IMR-90 (cell line): ENCODE data around the gene NCOA3. TPM values are rescaled to one million over a fixed set of nuclear protein-coding genes. Genes with fewer than 3 reads are reported as not detected.

ENCODE experiments used
- ATAC-seq: fragments of 200-7000 bp; cut with Tn5 transposase; 2 replicates; pipeline ENCODE4 v1.9.1; 2020; ENCODE audit warnings: low read depth, mild to moderate bottlenecking, moderate library complexity
- BruUV-seq: library from RNA; stranded (reverse); fragments of 400-500 nt; replicated peaks from 2 replicates; lab custom pipeline; 2021; lab: Mats Ljungman, UMichigan
- CTCF ChIA-PET: fragments of 300-600 bp; formaldehyde crosslinking; extraction: SDS; loops from one replicate; lab custom pipeline; 2021; ENCODE audit warnings: antibody characterized with exemption; lab: Yijun Ruan, JAX
- POLR2A ChIA-PET: fragments of 300-600 bp; sonication (Branson Sonifier 250); formaldehyde crosslinking; loops from one replicate; lab custom pipeline; 2022; ENCODE audit warnings: antibody characterized with exemption; ENCODE audit not compliant: unreplicated experiment; lab: Charles Lee
- DNase-seq: peaks from one replicate; pipeline ENCODE4 v3.0.0; 2013
- H2AFZ ChIP-seq: replicated peaks from 2 replicates; pipeline ENCODE3; 2013; ENCODE audit warnings: low read length, mild to moderate bottlenecking; ENCODE audit not compliant: poor library complexity
- H2AK5ac ChIP-seq: 2 replicates; pipeline ENCODE4 v1.6.1; 2013; ENCODE audit warnings: low read depth, low read length, inconsistent platforms
- H2AK9ac ChIP-seq: replicated peaks from 2 replicates; pipeline ENCODE3; 2013; ENCODE audit warnings: mild to moderate bottlenecking, low read depth, low read length, moderate library complexity; ENCODE audit not compliant: poor library complexity
- H2BK120ac ChIP-seq: 2 replicates; pipeline ENCODE4 v1.6.1; 2013; ENCODE audit warnings: low read depth, low read length, inconsistent platforms
- H2BK15ac ChIP-seq: 3 replicates; pipeline ENCODE4 v1.6.1; 2013; ENCODE audit warnings: low read depth, low read length, inconsistent platforms
- H2BK20ac ChIP-seq: 2 replicates; pipeline ENCODE4 v1.6.1; 2013; ENCODE audit warnings: low read depth, mild to moderate bottlenecking, inconsistent platforms, low read length, moderate library complexity
- H2BK5ac ChIP-seq: 2 replicates; pipeline ENCODE4 v1.6.1; 2013; ENCODE audit warnings: mild to moderate bottlenecking, low read depth, low read length, inconsistent platforms; ENCODE audit not compliant: poor library complexity, severe bottlenecking
- H3K14ac ChIP-seq: replicated peaks from 2 replicates; pipeline ENCODE4 v1.6.1; 2013; ENCODE audit warnings: low read depth, low read length, inconsistent platforms
- H3K18ac ChIP-seq: 2 replicates; pipeline ENCODE4 v1.6.1; 2013; ENCODE audit warnings: low read depth, low read length, control low read depth
- H3K23ac ChIP-seq: 2 replicates; pipeline ENCODE4 v1.6.1; 2013; ENCODE audit warnings: low read depth, low read length, inconsistent platforms
- H3K27ac ChIP-seq: 2 replicates; pipeline ENCODE4 v1.5.1; 2013; ENCODE audit warnings: mild to moderate bottlenecking, control low read depth, low read length; ENCODE audit not compliant: insufficient read depth
- H3K27me3 ChIP-seq: 2 replicates; pipeline ENCODE4 v1.6.1; 2013; ENCODE audit warnings: low read length; ENCODE audit not compliant: control insufficient read depth, insufficient read depth
- H3K36me3 ChIP-seq: 2 replicates; pipeline ENCODE4 v1.6.1; 2013; ENCODE audit warnings: low read length, mixed read lengths; ENCODE audit not compliant: control insufficient read depth, insufficient read depth
- H3K4ac ChIP-seq: 2 replicates; pipeline ENCODE4 v1.6.1; 2013; ENCODE audit warnings: low read depth, low read length, inconsistent platforms
- H3K4me1 ChIP-seq: 2 replicates; pipeline ENCODE4 v1.6.1; 2013; ENCODE audit warnings: low read length, mixed read lengths; ENCODE audit not compliant: control insufficient read depth, insufficient read depth
- H3K4me2 ChIP-seq: 2 replicates; pipeline ENCODE4 v1.6.1; 2013; ENCODE audit warnings: low read depth, mild to moderate bottlenecking, control low read depth, low read length, moderate library complexity
- H3K4me3 ChIP-seq: 2 replicates; pipeline ENCODE4 v1.5.1; 2013; ENCODE audit warnings: low read depth, mild to moderate bottlenecking, control low read depth, low read length, moderate library complexity; ENCODE audit not compliant: insufficient read depth
- H3K56ac ChIP-seq: 2 replicates; pipeline ENCODE4 v1.6.1; 2013; ENCODE audit warnings: low read length, inconsistent platforms; ENCODE audit not compliant: insufficient read depth; ENCODE audit errors: extremely low read depth
- H3K79me1 ChIP-seq, 2 experiments: 2 replicates each; pipeline ENCODE4 v1.6.1; 2013; ENCODE audit warnings: low read length in 2 of 2, inconsistent platforms in 1 of 2, low read depth in 1 of 2
- H3K9ac ChIP-seq: 2 replicates; pipeline ENCODE4 v1.6.1; 2013; ENCODE audit warnings: low read depth, low read length, control low read depth
- H3K9me1 ChIP-seq: 2 replicates; pipeline ENCODE4 v1.6.1; 2013; ENCODE audit warnings: low read length, inconsistent platforms; ENCODE audit not compliant: insufficient read depth
- H3K9me3 ChIP-seq: 2 replicates; pipeline ENCODE4 v1.6.1; 2013; ENCODE audit warnings: low read length; ENCODE audit not compliant: control insufficient read depth, insufficient read depth
- H4K20me1 ChIP-seq: 2 replicates; pipeline ENCODE4 v1.6.1; 2013; ENCODE audit warnings: low read length, inconsistent platforms; ENCODE audit not compliant: insufficient read depth
- H4K5ac ChIP-seq: 2 replicates; pipeline ENCODE4 v1.6.1; 2013; ENCODE audit warnings: mild to moderate bottlenecking, low read depth, low read length, control low read depth
- H4K8ac ChIP-seq, 2 experiments: 2 replicates each; pipeline ENCODE4 v1.6.1; 2013; ENCODE audit warnings: low read depth in 2 of 2, low read length in 2 of 2, control low read depth in 1 of 2, inconsistent platforms in 1 of 2
- H4K91ac ChIP-seq: 2 replicates; pipeline ENCODE4 v1.6.1; 2013; ENCODE audit warnings: low read depth, low read length, inconsistent platforms; ENCODE audit not compliant: insufficient read depth
- CHD1 ChIP-seq: IDR thresholded peaks from 2 replicates; pipeline ENCODE4 v1.6.1; 2012; ENCODE audit warnings: low read depth, low read length, improper control_type of control experiment
- CTCF ChIP-seq: conservative IDR thresholded peaks from 2 replicates; pipeline ENCODE4 v1.5.1; 2012; ENCODE audit warnings: mild to moderate bottlenecking, low read depth, low read length, improper control_type of control experiment
- MAFK ChIP-seq: IDR thresholded peaks from 2 replicates; pipeline ENCODE4 v1.6.1; 2012; ENCODE audit warnings: low read depth, low read length, improper control_type of control experiment
- NFE2L2 ChIP-seq: fragments of 150-350 bp; IDR thresholded peaks from 2 replicates; pipeline ENCODE4 v1.6.1; 2016; ENCODE audit warnings: low read depth, mild to moderate bottlenecking, low read length
- POLR2A ChIP-seq: IDR thresholded peaks from 2 replicates; pipeline ENCODE4 v1.6.1; 2012; ENCODE audit warnings: mild to moderate bottlenecking, low read depth, low read length
- RAD21 ChIP-seq: IDR thresholded peaks from 2 replicates; pipeline ENCODE4 v1.6.1; 2012; ENCODE audit warnings: low read length, improper control_type of control experiment
- RCOR1 ChIP-seq: IDR thresholded peaks from 2 replicates; pipeline ENCODE4 v1.6.1; 2012; ENCODE audit warnings: mild to moderate bottlenecking, low read length, improper control_type of control experiment; ENCODE audit not compliant: insufficient replicate concordance
- RFX5 ChIP-seq: IDR thresholded peaks from 2 replicates; pipeline ENCODE4 v1.8.0; 2012; ENCODE audit warnings: low read depth, mild to moderate bottlenecking, low read length, moderate library complexity
- SMC3 ChIP-seq: fragments of 150-350 bp; IDR thresholded peaks from 2 replicates; pipeline ENCODE4 v1.6.1; 2016; ENCODE audit warnings: low read depth, mild to moderate bottlenecking, antibody characterized with exemption, low read length, moderate library complexity
- USF2 ChIP-seq: fragments of 150-350 bp; IDR thresholded peaks from 2 replicates; pipeline ENCODE4 v1.6.1; 2017; ENCODE audit warnings: mild to moderate bottlenecking, antibody characterized with exemption, low read length, low read depth
- WGBS, 2 experiments: methylation state at CpG; one replicate each; pipeline versions ENCODE4 v1.1.5 to v1.1.7; 2013; ENCODE audit warnings: missing lambda C conversion rate in 2 of 2; ENCODE audit not compliant: insufficient read length in 1 of 2; ENCODE audit errors: extremely low coverage in 2 of 2; 5-methylcytosine and 5-hydroxymethylcytosine counted together
- dilution Hi-C: fragments of 300-500 bp; cut with HindIII; formaldehyde crosslinking; loops from one replicate; pipeline ENCODE4 v1.14.3; 2018; ENCODE audit warnings: low sequenced_read_pairs; ENCODE audit not compliant: unreplicated experiment
- in situ Hi-C: fragments of 300-500 bp; cut with MboI; formaldehyde crosslinking; loops from 3 replicates; pipeline ENCODE4 v1.14.3; 2019; ENCODE audit warnings: low sequenced_read_pairs, inconsistent platforms, mixed read lengths
- intact Hi-C: fragments of 100-400 bp; cut with micrococcal nuclease; formaldehyde crosslinking; loops from 2 replicates; pipeline ENCODE4 v1.10.0; 2022
- polyA plus RNA-seq, 3 experiments: library from polyadenylated mRNA; depleted of rRNA; stranded (reverse); fragments of >200 nt; gene quantifications; 2 replicates each; pipeline ENCODE4 v1.2.3, GENCODE V29; 2012; ENCODE audit warnings: low replicate concordance in 1 of 3
- total RNA-seq: library from RNA; depleted of rRNA; stranded (reverse); fragments of >200 nt; gene quantifications from 2 replicates; pipeline ENCODE4 v1.2.3, GENCODE V29; 2012

NCOA3 gene
- total and polyA plus RNA-seq, 2 of the 4 experiments (the other 2 are of a cell fraction) = 8.8 to 29.0 TPM

- Histone ChIP-seq H3K27me3 (no peaks in the 10 kb centered on the region), H2AK9ac (no peak overlapping the region), H2BK20ac (no peak overlapping the region), H3K18ac (no peak overlapping the region), H3K9me1 (peaks cover 21% of the 10 kb centered on the region), H3K9me3 (no peaks in the 10 kb centered on the region), H4K8ac (no peak overlapping the region), H2BK15ac (no peak overlapping the region), H3K4ac (no peak overlapping the region), H3K9ac (no peak overlapping the region), H3K36me3 (no peaks in the 10 kb centered on the region), H3K79me1 (peaks cover 27 to 64% of the 10 kb centered on the region in 2 experiments), H2AFZ (no peak overlapping the region), H3K4me2 (no peak overlapping the region), H3K56ac (no peak overlapping the region), H4K91ac (no peak overlapping the region), H2AK5ac (peak overlapping the region; percentile 4; the same call in 1 of the 2 replicates), H3K14ac (no peak overlapping the region), H2BK120ac (no peak overlapping the region), H4K5ac (no peak overlapping the region; the same call in 1 of the 2 replicates), H3K23ac (no peak overlapping the region), H4K20me1 (peaks cover 18% of the 10 kb centered on the region), H3K27ac (no peak overlapping the region), H3K4me3 (no peak overlapping the region), H3K4me1 (peaks cover 25% of the 10 kb centered on the region), H2BK5ac (no peak overlapping the region)
- WGBS, 2 experiments = no CpG with 5 or more reads among the region's 3 CpGs
- DNase-seq = no peak
- TF ChIP-seq MAFK (no peak), RAD21 (no peak), USF2 (no peak), RCOR1 (no peak), SMC3 (no peak), CHD1 (no peak), POLR2A (no peak), NFE2L2 (no peak), CTCF (no peak), RFX5 (no peak)
- POLR2A ChIA-PET = no interaction called here
- CTCF ChIA-PET = no interaction called here
- in situ Hi-C loops = no loop called here
- ATAC-seq = no peak
- intact Hi-C loops = no loop called here
- BruUV-seq = no TSS peak
- dilution Hi-C loops = no loop called here
Measured at GRCh38 chr20:47541355-47541922, 39.8 kb downstream of the NCOA3 start.
